Measurements from ENCODE around the gene SUN2. TPM values are rescaled to one million over a fixed set of nuclear protein-coding genes. Genes with fewer than 3 reads are reported as not detected.
A peak's percentile ranks its signal among the peaks of the same experiment; 100 is the strongest.

Gene SUN2
- total RNA-seq, 1 experiment from 2014 or later = 104 TPM

DNA sequence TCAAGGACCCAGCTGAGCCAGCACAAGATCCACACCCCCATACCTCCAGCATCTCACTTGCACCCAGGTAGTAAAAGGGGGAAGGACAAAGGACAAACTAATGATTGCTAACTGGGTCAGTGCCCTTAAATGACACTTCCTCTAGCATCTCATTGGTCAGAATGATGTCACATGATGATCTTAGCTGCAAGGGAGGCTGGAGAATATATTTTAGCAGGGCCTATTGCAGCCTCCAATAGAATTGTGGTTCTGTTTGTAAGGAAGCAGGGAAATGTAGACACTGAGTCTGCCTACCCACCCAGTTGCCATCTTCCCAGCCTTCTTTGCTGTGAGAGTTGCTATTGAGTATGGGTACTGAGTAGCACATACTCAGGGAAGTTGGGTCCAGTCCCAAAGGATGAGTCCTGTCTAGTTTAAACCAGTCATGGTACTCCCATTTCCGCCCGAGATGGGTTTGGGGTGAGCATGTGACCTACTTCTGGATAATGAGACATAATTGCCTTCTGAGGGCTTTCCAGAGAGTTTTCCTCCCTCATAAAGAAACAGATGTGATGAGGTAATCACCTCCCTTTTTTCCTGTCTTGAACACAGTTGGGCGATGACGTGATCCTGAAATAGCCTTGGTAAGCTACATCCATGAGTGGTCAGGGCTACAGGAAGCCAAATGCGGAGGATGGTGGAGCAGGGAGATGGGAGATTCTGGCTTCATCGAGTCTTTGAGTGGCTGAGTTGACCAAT lies 43.6 kb upstream of the SUN2 start:
- no TSS peak for BruUV-seq (replicated peaks)
- TF ChIP-seq, protein P1, sequence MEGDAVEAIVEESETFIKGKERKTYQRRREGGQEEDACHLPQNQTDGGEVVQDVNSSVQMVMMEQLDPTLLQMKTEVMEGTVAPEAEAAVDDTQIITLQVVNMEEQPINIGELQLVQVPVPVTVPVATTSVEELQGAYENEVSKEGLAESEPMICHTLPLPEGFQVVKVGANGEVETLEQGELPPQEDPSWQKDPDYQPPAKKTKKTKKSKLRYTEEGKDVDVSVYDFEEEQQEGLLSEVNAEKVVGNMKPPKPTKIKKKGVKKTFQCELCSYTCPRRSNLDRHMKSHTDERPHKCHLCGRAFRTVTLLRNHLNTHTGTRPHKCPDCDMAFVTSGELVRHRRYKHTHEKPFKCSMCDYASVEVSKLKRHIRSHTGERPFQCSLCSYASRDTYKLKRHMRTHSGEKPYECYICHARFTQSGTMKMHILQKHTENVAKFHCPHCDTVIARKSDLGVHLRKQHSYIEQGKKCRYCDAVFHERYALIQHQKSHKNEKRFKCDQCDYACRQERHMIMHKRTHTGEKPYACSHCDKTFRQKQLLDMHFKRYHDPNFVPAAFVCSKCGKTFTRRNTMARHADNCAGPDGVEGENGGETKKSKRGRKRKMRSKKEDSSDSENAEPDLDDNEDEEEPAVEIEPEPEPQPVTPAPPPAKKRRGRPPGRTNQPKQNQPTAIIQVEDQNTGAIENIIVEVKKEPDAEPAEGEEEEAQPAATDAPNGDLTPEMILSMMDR (conservative IDR thresholded peaks at IDR 0.05; ENCODE audit: low read depth, low read length) = no peak
- no peak for TF ChIP-seq EZH2 (IDR thresholded peaks at IDR 0.05; ENCODE audit: borderline replicate concordance, low read depth, low read length, poor library complexity, severe bottlenecking)
- Histone ChIP-seq H3K9me3 (ENCODE audit: low read depth, low read length, poor library complexity, severe bottlenecking) (peaks cover 15% of the 10 kb centered on the region), H3K4me1 (ENCODE audit: insufficient read depth, low read length, poor library complexity, severe bottlenecking) (peaks cover 36% of the 10 kb centered on the region), H3K36me3 (ENCODE audit: insufficient read depth, low read length, poor library complexity, severe bottlenecking) (no peaks in the 10 kb centered on the region), H3K27ac (ENCODE audit: low read depth, low read length, poor library complexity, severe bottlenecking) (no peak overlapping the region), H3K4me3 (ENCODE audit: low read depth, low read length, poor library complexity, severe bottlenecking) (no peak overlapping the region), H3K27me3 (replicated peaks; ENCODE audit: insufficient read depth, low read depth, low read length, poor library complexity) (no peaks in the 10 kb centered on the region)
- POLR2A ChIA-PET (ENCODE audit: low non-redundant PET) = no interaction called here
- CTCF ChIA-PET = interaction anchor here (1.2 kb wide), 1 partner anchor 71 kb away, joined by 3 read pairs; no protein-coding TSS in a partner anchor
- DNase-seq (ENCODE audit: low spot score) = peak; percentile 40
- intact Hi-C loops (cut with micrococcal nuclease; ENCODE audit: unreplicated experiment) = loop anchor here (5.0 kb wide), 1 partner anchor 32 kb away; no protein-coding TSS in a partner anchor

DNA sequence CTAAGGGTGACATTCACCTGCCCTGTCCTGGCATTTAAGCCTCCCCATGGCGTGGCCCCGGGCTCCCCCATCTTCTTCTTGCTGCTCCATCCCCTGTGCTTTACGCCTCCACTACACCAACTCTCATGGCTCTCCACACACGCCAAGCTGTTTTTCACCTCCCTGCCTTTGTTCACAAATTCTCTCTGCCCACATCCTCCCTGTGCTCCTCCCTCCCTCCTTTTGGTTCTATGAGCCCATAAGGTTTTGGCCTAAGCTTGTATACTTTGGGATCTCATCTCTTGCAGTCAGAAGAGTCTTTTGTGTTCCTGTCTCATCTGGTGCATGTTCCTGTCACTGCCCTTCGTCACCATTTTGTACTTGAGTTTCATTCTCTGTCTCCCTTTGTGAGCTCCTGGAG lies 42.7 kb upstream of the SUN2 start:
- Histone ChIP-seq H3K27ac (ENCODE audit: low read depth, low read length, poor library complexity, severe bottlenecking) (no peak overlapping the region), H3K4me3 (ENCODE audit: low read depth, low read length, poor library complexity, severe bottlenecking) (no peak overlapping the region), H3K4me1 (ENCODE audit: insufficient read depth, low read length, poor library complexity, severe bottlenecking) (peaks cover 29% of the 10 kb centered on the region), H3K36me3 (ENCODE audit: insufficient read depth, low read length, poor library complexity, severe bottlenecking) (no peaks in the 10 kb centered on the region), H3K9me3 (ENCODE audit: low read depth, low read length, poor library complexity, severe bottlenecking) (peaks cover 15% of the 10 kb centered on the region), H3K27me3 (replicated peaks; ENCODE audit: insufficient read depth, low read depth, low read length, poor library complexity) (no peaks in the 10 kb centered on the region)
- intact Hi-C loops (cut with micrococcal nuclease; ENCODE audit: unreplicated experiment) = no loop called here
- ChIA-PET CTCF (interaction anchor here (1.2 kb wide), 1 partner anchor 72 kb away, joined by 3 read pairs; no protein-coding TSS in a partner anchor), POLR2A (ENCODE audit: low non-redundant PET) (no interaction called here)
- no TSS peak for BruUV-seq (replicated peaks)
- DNase-seq (ENCODE audit: low spot score) = no peak
- no peak for TF ChIP-seq EZH2 (IDR thresholded peaks at IDR 0.05; ENCODE audit: borderline replicate concordance, low read depth, low read length, poor library complexity, severe bottlenecking)
- TF ChIP-seq, protein P1 (conservative IDR thresholded peaks at IDR 0.05; ENCODE audit: low read depth, low read length) = no peak

DNA sequence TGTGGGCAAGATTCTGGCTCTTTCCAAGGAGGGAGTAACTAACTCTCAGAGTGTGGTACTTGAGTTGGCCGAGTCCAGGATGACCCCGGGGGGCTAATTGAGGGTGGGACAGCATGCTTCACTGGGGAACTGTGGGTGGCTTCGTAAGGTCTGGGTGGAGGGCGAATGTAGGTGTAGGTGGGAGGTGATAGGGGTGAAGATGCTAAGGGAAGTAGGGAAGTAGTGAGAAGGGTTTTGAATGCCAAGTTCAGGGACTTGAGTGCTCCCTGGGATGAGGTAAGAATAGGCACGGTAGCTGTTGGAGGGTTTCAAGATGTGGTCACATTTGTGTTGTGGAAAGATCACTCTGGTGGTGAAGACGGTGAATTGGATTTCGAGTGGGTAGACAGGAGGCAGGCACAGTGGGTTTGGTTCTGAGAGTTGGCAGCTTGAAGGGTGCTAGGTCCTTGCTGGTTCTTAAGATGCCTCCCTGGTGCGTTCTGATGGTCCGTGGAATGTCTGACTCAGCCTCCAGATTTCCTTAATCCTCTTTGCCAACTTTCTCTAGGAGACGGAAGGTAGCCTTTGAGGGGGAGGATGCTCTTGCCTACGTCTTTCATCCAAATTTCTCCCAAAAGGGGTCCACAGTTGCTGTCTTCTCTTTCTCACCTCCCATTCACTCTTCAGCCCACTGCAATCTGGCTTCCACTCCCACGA lies 40.6 kb upstream of the SUN2 start:
- H3K27ac ChIP-seq (ENCODE audit: low read depth, low read length, poor library complexity, severe bottlenecking) = peak overlapping the region; percentile 22
- peaks cover 16% of the 10 kb centered on the region for H3K4me1 ChIP-seq (ENCODE audit: insufficient read depth, low read length, poor library complexity, severe bottlenecking)
- H3K27me3 ChIP-seq (replicated peaks; ENCODE audit: insufficient read depth, low read depth, low read length, poor library complexity) = no peaks in the 10 kb centered on the region
- no TSS peak for BruUV-seq (replicated peaks)
- DNase-seq (ENCODE audit: low spot score) = peak; percentile 77
- POLR2A ChIA-PET (ENCODE audit: low non-redundant PET) = no interaction called here
- H3K9me3 ChIP-seq (ENCODE audit: low read depth, low read length, poor library complexity, severe bottlenecking) = peaks cover 15% of the 10 kb centered on the region
- H3K36me3 ChIP-seq (ENCODE audit: insufficient read depth, low read length, poor library complexity, severe bottlenecking) = no peaks in the 10 kb centered on the region
- TF ChIP-seq EZH2 (IDR thresholded peaks at IDR 0.05; ENCODE audit: borderline replicate concordance, low read depth, low read length, poor library complexity, severe bottlenecking) = no peak
- TF ChIP-seq, protein P1 (conservative IDR thresholded peaks at IDR 0.05; ENCODE audit: low read depth, low read length) = no peak
- H3K4me3 ChIP-seq (ENCODE audit: low read depth, low read length, poor library complexity, severe bottlenecking) = no peak overlapping the region
- intact Hi-C loops (cut with micrococcal nuclease; ENCODE audit: unreplicated experiment) = no loop called here
- CTCF ChIA-PET = no interaction called here
